ENCODE measurements around the gene EFCAB10.

DNA sequence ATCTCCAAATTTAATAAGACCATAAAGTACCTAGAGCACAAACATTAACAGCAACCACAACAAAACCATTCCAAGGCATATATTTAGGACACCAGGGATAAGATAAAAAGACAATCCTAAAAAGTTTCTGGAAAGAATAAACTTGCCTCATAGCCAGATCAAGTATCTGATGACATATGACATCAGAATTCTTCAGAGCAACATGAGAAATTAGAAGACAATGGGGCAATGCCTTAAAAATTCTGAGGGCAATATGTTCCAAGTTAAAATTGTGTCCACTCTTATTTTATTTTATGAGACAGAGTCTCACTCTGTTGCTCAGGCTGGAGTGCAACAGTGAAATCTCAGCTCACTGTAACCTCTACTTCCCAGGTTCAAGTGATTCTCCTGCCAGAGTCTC is 2.8 kb downstream of the EFCAB10 start:
- TF ChIP-seq, protein P1, sequence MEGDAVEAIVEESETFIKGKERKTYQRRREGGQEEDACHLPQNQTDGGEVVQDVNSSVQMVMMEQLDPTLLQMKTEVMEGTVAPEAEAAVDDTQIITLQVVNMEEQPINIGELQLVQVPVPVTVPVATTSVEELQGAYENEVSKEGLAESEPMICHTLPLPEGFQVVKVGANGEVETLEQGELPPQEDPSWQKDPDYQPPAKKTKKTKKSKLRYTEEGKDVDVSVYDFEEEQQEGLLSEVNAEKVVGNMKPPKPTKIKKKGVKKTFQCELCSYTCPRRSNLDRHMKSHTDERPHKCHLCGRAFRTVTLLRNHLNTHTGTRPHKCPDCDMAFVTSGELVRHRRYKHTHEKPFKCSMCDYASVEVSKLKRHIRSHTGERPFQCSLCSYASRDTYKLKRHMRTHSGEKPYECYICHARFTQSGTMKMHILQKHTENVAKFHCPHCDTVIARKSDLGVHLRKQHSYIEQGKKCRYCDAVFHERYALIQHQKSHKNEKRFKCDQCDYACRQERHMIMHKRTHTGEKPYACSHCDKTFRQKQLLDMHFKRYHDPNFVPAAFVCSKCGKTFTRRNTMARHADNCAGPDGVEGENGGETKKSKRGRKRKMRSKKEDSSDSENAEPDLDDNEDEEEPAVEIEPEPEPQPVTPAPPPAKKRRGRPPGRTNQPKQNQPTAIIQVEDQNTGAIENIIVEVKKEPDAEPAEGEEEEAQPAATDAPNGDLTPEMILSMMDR (IDR thresholded peaks at IDR 0.05): no peak
- TF ChIP-seq POLR2A (IDR thresholded peaks at IDR 0.05): no peak

Measured in breast epithelium (tissue), 3 donors.